HepG2 (cell line): ENCODE data around the gene PRELID1. TPM values are rescaled to one million over a fixed set of nuclear protein-coding genes. Genes with fewer than 3 reads are reported as not detected.

Experiments
- ATRX ChIP-seq: sonication (generic); formaldehyde crosslinking; IDR thresholded peaks from 2 replicates; pipeline ENCODE4 v1.4.0; 2020; ENCODE audit warnings: missing genetic modification reagents, borderline replicate concordance
- BCL6 ChIP-seq: IDR thresholded peaks from 2 replicates; pipeline ENCODE4 v1.6.1; 2016; ENCODE audit warnings: missing genetic modification reagents, missing compliant biosample characterization
- CENPBD1 ChIP-seq: sonication (generic); formaldehyde crosslinking; IDR thresholded peaks from 2 replicates; pipeline ENCODE4 v1.8.0; 2022; ENCODE audit warnings: missing genetic modification reagents, low read depth, mild to moderate bottlenecking, borderline replicate concordance
- CREBL2 ChIP-seq: sonication (generic); formaldehyde crosslinking; IDR thresholded peaks from 2 replicates; pipeline ENCODE4 v1.8.1; 2023; ENCODE audit warnings: missing genetic modification reagents, mild to moderate bottlenecking, borderline replicate concordance
- ELK4 ChIP-seq: sonication (generic); formaldehyde crosslinking; IDR thresholded peaks from 2 replicates; pipeline ENCODE4 v1.9.0; 2021; ENCODE audit warnings: missing genetic modification reagents, borderline replicate concordance
- GATAD2A ChIP-seq: IDR thresholded peaks from 2 replicates; pipeline ENCODE4 v1.6.1; 2016
- HNF4G ChIP-seq, 2 experiments: sonication (generic) in 1 of 2; formaldehyde crosslinking in 1 of 2; IDR thresholded peaks; 2 replicates each; pipeline versions ENCODE4 v1.4.0 to v1.6.1; 2011 to 2020; ENCODE audit warnings: borderline replicate concordance in 2 of 2, low read depth in 2 of 2, mild to moderate bottlenecking in 2 of 2, low read length in 1 of 2, missing genetic modification reagents in 1 of 2, moderate library complexity in 1 of 2
- KLF11 ChIP-seq: IDR thresholded peaks from 2 replicates; pipeline ENCODE4 v1.6.1; 2016; ENCODE audit warnings: missing compliant biosample characterization
- PCBP1 ChIP-seq: fragments of 200-400 bp; formaldehyde crosslinking; IDR thresholded peaks from 2 replicates; pipeline ENCODE4 v1.6.1; 2017; ENCODE audit warnings: mild to moderate bottlenecking, low read depth, low read length, borderline replicate concordance
- TARDBP ChIP-seq: sonication (generic); formaldehyde crosslinking; IDR thresholded peaks from 2 replicates; pipeline ENCODE4 v1.8.0; 2022; ENCODE audit warnings: mild to moderate bottlenecking, missing genetic modification reagents
- TFE3 ChIP-seq: IDR thresholded peaks from 2 replicates; pipeline ENCODE4 v1.6.1; 2016
- ZBTB43 ChIP-seq: sonication (generic); formaldehyde crosslinking; conservative IDR thresholded peaks from 2 replicates; pipeline ENCODE4 v1.4.0; 2020; ENCODE audit warnings: missing genetic modification reagents
- ZFP41 ChIP-seq: sonication (generic); formaldehyde crosslinking; IDR thresholded peaks from 2 replicates; pipeline ENCODE4 v1.4.0; 2020; ENCODE audit warnings: mild to moderate bottlenecking, missing genetic modification reagents, borderline replicate concordance
- ZNF143 ChIP-seq: sonication (generic); formaldehyde crosslinking; IDR thresholded peaks from 2 replicates; pipeline ENCODE4 v1.4.0; 2020; ENCODE audit warnings: missing genetic modification reagents
- ZNF18 ChIP-seq: sonication (generic); formaldehyde crosslinking; IDR thresholded peaks from 2 replicates; pipeline ENCODE4 v1.8.0; 2022; ENCODE audit warnings: mild to moderate bottlenecking, missing genetic modification reagents; ENCODE audit not compliant: insufficient replicate concordance
- ZNF256 ChIP-seq: sonication (generic); formaldehyde crosslinking; conservative IDR thresholded peaks from 2 replicates; pipeline ENCODE4 v1.4.0; 2020; ENCODE audit warnings: missing genetic modification reagents
- ZNF331 ChIP-seq: sonication (generic); formaldehyde crosslinking; IDR thresholded peaks from 2 replicates; pipeline ENCODE4 v1.4.0; 2020; ENCODE audit warnings: missing genetic modification reagents
- ZNF414 ChIP-seq: sonication (generic); formaldehyde crosslinking; IDR thresholded peaks from 2 replicates; pipeline ENCODE4 v1.5.0; 2020; ENCODE audit warnings: missing genetic modification reagents
- ZNF503 ChIP-seq: sonication (generic); formaldehyde crosslinking; IDR thresholded peaks from 2 replicates; pipeline ENCODE4 v1.4.0; 2020; ENCODE audit warnings: missing genetic modification reagents
- ZNF580 ChIP-seq: IDR thresholded peaks from 2 replicates; pipeline ENCODE4 v1.6.1; 2016; ENCODE audit warnings: low read depth, borderline replicate concordance
- polyA plus RNA-seq, 8 experiments: library from polyadenylated mRNA; depleted of rRNA in 3 of 8; stranded (reverse) in 7 of 8; unstranded in 1 of 8; fragments of >200 nt; fragmentation: Illumina TruSeq in 4 of 8; extraction: Trizol in 4 of 8; gene quantifications; 2 replicates each; pipeline versions ENCODE4 v1.2.1 to v1.2.3, GENCODE V29; 2011 to 2016; ENCODE audit warnings: low read depth in 4 of 8, missing spikeins in 1 of 8, mixed read lengths in 1 of 8; ENCODE audit not compliant: insufficient read depth in 1 of 8
- total RNA-seq, 5 experiments: library from RNA; depleted of rRNA; stranded (reverse); fragments of >200 nt; fragmentation: Illumina TruSeq; extraction: Trizol; gene quantifications; 2 replicates each; pipeline ENCODE4 v1.2.3, GENCODE V29; 2016; ENCODE audit warnings: low read depth in 1 of 5

PRELID1 gene
- total and polyA plus RNA-seq, 2 of the 13 experiments (the other 11 are each of a cell fraction or from before 2014, with no cell fraction given): 250 to 271 TPM

- TF ChIP-seq ZFP41 (CRISPR knock-in tag): no peak
- TF ChIP-seq ATRX: no peak
- TF ChIP-seq BCL6 (CRISPR knock-in tag): no peak; the same call in 1 of the 2 replicates
- no peak for TF ChIP-seq CREBL2 (CRISPR knock-in tag)
- TF ChIP-seq ZNF414 (CRISPR knock-in tag): peak; percentile 39; the same call in 1 of the 2 replicates
- TF ChIP-seq CENPBD1 (CRISPR knock-in tag): no peak
- TF ChIP-seq PCBP1: no peak
- TF ChIP-seq ZNF18 (CRISPR knock-in tag): no peak
- no peak for TF ChIP-seq ZNF331 (CRISPR knock-in tag)
- TF ChIP-seq ELK4 (CRISPR knock-in tag): no peak
- no peak for TF ChIP-seq ZNF580 (CRISPR knock-in tag)
- TF ChIP-seq TFE3 (CRISPR knock-in tag): peak; percentile 23; the same call in 1 of the 2 replicates
- peak; percentile 84 for TF ChIP-seq HNF4G (IDR thresholded peaks at IDR 0.05; ENCODE audit: borderline replicate concordance, low read depth, low read length)
- TF ChIP-seq HNF4G (CRISPR knock-in tag; IDR thresholded peaks at IDR 0.05; ENCODE audit: borderline replicate concordance, low read depth): no peak; the same call in 1 of the 2 replicates
- no peak for TF ChIP-seq KLF11 (CRISPR knock-in tag)
- no peak for TF ChIP-seq ZBTB43 (CRISPR knock-in tag)
- TF ChIP-seq GATAD2A (CRISPR knock-in tag): peak; percentile 89
- TF ChIP-seq TARDBP (CRISPR knock-in tag): peak; percentile 75; the same call in 1 of the 2 replicates
- TF ChIP-seq ZNF143 (CRISPR knock-in tag): no peak
- 0 out of 2 replicates have a peak, but pooled peaks have one; percentile 18 for TF ChIP-seq ZNF503 (CRISPR knock-in tag)
- no peak for TF ChIP-seq ZNF256
Measured at GRCh38 chr5:177325868-177326381, 22.3 kb downstream of the PRELID1 start (continued).
